ENCODE data around the gene ASF1A.
A peak's percentile ranks its signal among the peaks of the same experiment; 100 is the strongest.

The ASF1A gene

DNA sequence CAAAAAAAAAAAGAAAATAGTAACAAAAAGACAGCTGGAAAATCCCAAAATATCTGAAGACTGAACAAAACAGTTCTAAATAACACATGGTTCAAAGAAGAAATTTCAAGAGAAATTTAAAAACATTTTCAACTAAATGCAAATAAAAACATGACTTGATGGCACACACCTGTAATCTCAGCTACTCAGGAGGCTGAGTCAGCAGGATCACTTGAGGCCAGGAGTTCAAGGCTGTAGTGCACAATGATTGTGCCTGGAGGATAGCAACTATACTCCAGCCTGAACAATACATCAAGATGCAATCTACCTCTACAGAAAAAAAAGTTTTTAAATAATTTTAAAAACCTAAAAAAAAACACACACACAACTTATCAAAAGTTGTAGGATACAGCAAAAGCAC, 21.6 kb upstream of the ASF1A start:
- Histone ChIP-seq H3K4me1 (ENCODE audit: insufficient read depth, poor library complexity, severe bottlenecking) (peaks cover 10% of the 10 kb centered on the region), H3K36me3 (ENCODE audit: low read depth) (no peaks in the 10 kb centered on the region; the same call in 1 of the 2 replicates), H3K9me3 (ENCODE audit: severe bottlenecking) (no peaks in the 10 kb centered on the region), H3K4me3 (ENCODE audit: severe bottlenecking) (no peak overlapping the region), H3K27ac (ENCODE audit: poor library complexity, severe bottlenecking) (no peak overlapping the region), H3K27me3 (ENCODE audit: insufficient read depth, poor library complexity, severe bottlenecking) (no peaks in the 10 kb centered on the region)
- ATAC-seq (ENCODE audit: low read depth) (no peak), DNase-seq (ENCODE audit: low spot score) (no peak)
- TF ChIP-seq, protein P1, sequence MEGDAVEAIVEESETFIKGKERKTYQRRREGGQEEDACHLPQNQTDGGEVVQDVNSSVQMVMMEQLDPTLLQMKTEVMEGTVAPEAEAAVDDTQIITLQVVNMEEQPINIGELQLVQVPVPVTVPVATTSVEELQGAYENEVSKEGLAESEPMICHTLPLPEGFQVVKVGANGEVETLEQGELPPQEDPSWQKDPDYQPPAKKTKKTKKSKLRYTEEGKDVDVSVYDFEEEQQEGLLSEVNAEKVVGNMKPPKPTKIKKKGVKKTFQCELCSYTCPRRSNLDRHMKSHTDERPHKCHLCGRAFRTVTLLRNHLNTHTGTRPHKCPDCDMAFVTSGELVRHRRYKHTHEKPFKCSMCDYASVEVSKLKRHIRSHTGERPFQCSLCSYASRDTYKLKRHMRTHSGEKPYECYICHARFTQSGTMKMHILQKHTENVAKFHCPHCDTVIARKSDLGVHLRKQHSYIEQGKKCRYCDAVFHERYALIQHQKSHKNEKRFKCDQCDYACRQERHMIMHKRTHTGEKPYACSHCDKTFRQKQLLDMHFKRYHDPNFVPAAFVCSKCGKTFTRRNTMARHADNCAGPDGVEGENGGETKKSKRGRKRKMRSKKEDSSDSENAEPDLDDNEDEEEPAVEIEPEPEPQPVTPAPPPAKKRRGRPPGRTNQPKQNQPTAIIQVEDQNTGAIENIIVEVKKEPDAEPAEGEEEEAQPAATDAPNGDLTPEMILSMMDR (IDR thresholded peaks at IDR 0.05; ENCODE audit: poor library complexity, severe bottlenecking): no peak

DNA sequence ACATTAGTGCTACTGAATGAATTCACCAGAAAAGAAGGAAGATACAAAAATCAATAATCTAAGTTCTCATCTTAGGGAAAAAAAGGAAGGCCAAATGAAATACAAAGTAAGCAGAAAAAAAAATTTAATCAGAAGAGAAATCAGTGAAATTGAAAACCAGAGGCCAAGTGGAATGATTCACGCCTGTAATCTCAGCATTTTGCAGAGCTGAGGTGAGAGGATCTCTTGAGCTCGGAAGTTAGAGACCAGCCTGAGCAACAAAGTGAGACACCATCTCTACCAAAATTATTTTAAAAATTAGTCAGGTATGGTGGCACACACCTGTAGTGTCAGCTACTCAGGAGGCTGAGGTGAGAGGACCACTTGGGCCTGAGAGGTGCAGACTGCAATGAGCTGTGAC, 21.2 kb upstream of the ASF1A start:
- Histone ChIP-seq H3K27ac (ENCODE audit: poor library complexity, severe bottlenecking) (no peak overlapping the region), H3K27me3 (ENCODE audit: insufficient read depth, poor library complexity, severe bottlenecking) (no peaks in the 10 kb centered on the region), H3K4me3 (ENCODE audit: severe bottlenecking) (no peak overlapping the region), H3K36me3 (ENCODE audit: low read depth) (no peaks in the 10 kb centered on the region; the same call in 1 of the 2 replicates), H3K4me1 (ENCODE audit: insufficient read depth, poor library complexity, severe bottlenecking) (peaks cover 10% of the 10 kb centered on the region), H3K9me3 (ENCODE audit: severe bottlenecking) (no peaks in the 10 kb centered on the region)
- TF ChIP-seq, protein P1 (IDR thresholded peaks at IDR 0.05; ENCODE audit: poor library complexity, severe bottlenecking): no peak
- DNase-seq (ENCODE audit: low spot score) (no peak), ATAC-seq (ENCODE audit: low read depth) (no peak)

DNA sequence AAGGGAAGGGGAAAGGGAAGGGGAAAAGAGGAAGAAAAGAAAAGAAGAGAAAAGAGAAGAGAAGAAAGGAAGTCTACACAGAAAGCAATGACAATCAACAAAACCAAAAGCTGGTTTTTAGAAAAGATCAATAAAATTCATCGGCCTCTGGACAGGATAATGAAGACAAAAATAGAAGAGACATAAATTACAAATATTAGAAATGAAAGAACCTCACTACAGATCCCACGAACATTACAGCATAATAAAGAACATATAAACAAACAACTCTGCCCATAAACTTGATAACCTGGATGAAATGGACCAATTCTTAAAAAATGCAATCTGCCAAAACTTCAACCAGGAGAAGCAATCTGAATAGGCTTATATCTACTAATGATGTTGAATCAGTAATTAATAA, 20.7 kb upstream of the ASF1A start:
- peaks cover 10% of the 10 kb centered on the region for H3K4me1 ChIP-seq (ENCODE audit: insufficient read depth, poor library complexity, severe bottlenecking)
- no peak overlapping the region for H3K27ac ChIP-seq (ENCODE audit: poor library complexity, severe bottlenecking)
- H3K4me3 ChIP-seq (ENCODE audit: severe bottlenecking): no peak overlapping the region
- H3K27me3 ChIP-seq (ENCODE audit: insufficient read depth, poor library complexity, severe bottlenecking): no peaks in the 10 kb centered on the region
- DNase-seq (ENCODE audit: low spot score) (no peak), ATAC-seq (ENCODE audit: low read depth) (no peak)
- TF ChIP-seq, protein P1 (IDR thresholded peaks at IDR 0.05; ENCODE audit: poor library complexity, severe bottlenecking): no peak
- H3K9me3 ChIP-seq (ENCODE audit: severe bottlenecking): no peaks in the 10 kb centered on the region
- H3K36me3 ChIP-seq (ENCODE audit: low read depth): no peaks in the 10 kb centered on the region; the same call in 1 of the 2 replicates

DNA sequence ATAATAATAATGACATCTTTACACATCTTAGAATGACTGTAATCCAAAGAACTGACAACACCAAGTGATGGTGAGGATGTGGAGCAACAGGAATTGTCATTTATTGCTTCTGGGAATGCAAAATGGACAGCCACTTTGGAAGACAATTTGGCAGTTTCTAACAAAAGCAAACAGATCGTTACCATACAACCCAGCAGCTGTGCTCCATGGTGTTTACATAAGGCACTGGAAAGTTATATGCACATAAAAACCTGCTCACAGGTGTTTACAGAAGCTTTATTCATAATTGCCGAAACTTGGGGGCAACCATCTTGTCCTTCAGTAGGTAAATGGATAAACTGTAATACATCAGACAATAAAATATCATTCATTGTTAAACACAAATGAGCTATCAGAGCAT, 18.3 kb upstream of the ASF1A start:
- TF ChIP-seq, protein P1 (IDR thresholded peaks at IDR 0.05; ENCODE audit: poor library complexity, severe bottlenecking): no peak
- H3K4me3 ChIP-seq (ENCODE audit: severe bottlenecking): no peak overlapping the region
- no peak for DNase-seq (ENCODE audit: low spot score)

DNA sequence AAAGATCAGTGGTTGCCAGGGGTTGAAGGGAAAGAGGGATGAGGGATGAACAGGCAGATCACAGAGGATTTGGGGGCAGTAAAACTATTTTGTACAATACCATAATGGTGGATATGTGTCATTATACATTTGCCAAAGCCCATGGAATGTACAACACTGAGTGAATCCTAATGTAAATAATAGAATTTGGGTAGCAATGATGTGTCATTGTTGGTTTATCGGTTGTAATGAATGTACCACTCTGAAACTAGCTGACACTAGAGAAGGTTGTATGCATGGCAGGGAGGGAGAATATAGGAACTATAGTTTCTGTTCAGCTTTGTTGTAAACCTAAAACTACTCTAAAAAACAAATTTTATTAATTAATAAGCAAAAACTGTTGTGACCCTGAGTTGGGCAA, 17.8 kb upstream of the ASF1A start:
- peaks cover 10% of the 10 kb centered on the region for H3K4me1 ChIP-seq (ENCODE audit: insufficient read depth, poor library complexity, severe bottlenecking)
- TF ChIP-seq, protein P1 (IDR thresholded peaks at IDR 0.05; ENCODE audit: poor library complexity, severe bottlenecking): no peak
- peak overlapping the region; percentile 9 for H3K27ac ChIP-seq (ENCODE audit: poor library complexity, severe bottlenecking)
- ATAC-seq (ENCODE audit: low read depth): peak; percentile 90
- no peak overlapping the region for H3K4me3 ChIP-seq (ENCODE audit: severe bottlenecking)
- H3K27me3 ChIP-seq (ENCODE audit: insufficient read depth, poor library complexity, severe bottlenecking): no peaks in the 10 kb centered on the region
- DNase-seq (ENCODE audit: low spot score): no peak
- no peaks in the 10 kb centered on the region; the same call in 1 of the 2 replicates for H3K36me3 ChIP-seq (ENCODE audit: low read depth)
- no peaks in the 10 kb centered on the region for H3K9me3 ChIP-seq (ENCODE audit: severe bottlenecking)

More for the DNA sequence above, 18.3 kb upstream of the ASF1A start:
- Histone ChIP-seq H3K4me1 (ENCODE audit: insufficient read depth, poor library complexity, severe bottlenecking) (peaks cover 10% of the 10 kb centered on the region), H3K27ac (ENCODE audit: poor library complexity, severe bottlenecking) (no peak overlapping the region), H3K27me3 (ENCODE audit: insufficient read depth, poor library complexity, severe bottlenecking) (no peaks in the 10 kb centered on the region), H3K9me3 (ENCODE audit: severe bottlenecking) (no peaks in the 10 kb centered on the region), H3K36me3 (ENCODE audit: low read depth) (no peaks in the 10 kb centered on the region; the same call in 1 of the 2 replicates)
- no peak for ATAC-seq (ENCODE audit: low read depth)

Data from RWPE2 (cell line).